K562 (cell line): Measurements from ENCODE around the gene FAM114A1. TPM values are rescaled to one million over a fixed set of nuclear protein-coding genes. Genes with fewer than 3 reads are reported as not detected.

Experiments used
- ATAC-seq: fragments of 200-7000 bp; cut with Tn5 transposase; 3 replicates; pipeline ENCODE4 v1.9.1; 2020; ENCODE audit warnings: moderate library complexity
- BruUV-seq: library from RNA; stranded (reverse); fragments of 400-500 nt; replicated peaks from 2 replicates; lab custom pipeline; 2021; lab: Mats Ljungman, UMichigan
- CTCF ChIA-PET: fragments of 300-600 bp; formaldehyde crosslinking; extraction: SDS; loops from one replicate; lab custom pipeline; 2021; ENCODE audit warnings: low intra/inter-chr PET ratio; lab: Yijun Ruan, JAX
- POLR2A ChIA-PET: fragments of 300-600, 350-650 bp; sonication (Branson Sonifier 250); formaldehyde crosslinking; extraction: SDS; loops from one replicate; lab custom pipeline; 2021; ENCODE audit warnings: antibody characterized with exemption, inconsistent platforms; lab: Yijun Ruan, JAX
- DNase-seq, 4 experiments: peaks; one replicate each; pipeline versions ENCODE4 v3.0.0 to v3.0.0-alpha.2; 2011 to 2018; ENCODE audit warnings: low spot score in 3 of 4, mixed read lengths in 3 of 4; ENCODE audit errors: extremely low read depth in 1 of 4
- FAIRE-seq: peaks from 2 replicates; lab custom pipeline; 2011; peaks lifted over from hg19 to GRCh38; lab: Jason Lieb, UNC
- H2AFZ ChIP-seq: 2 replicates; pipeline ENCODE4 v1.6.0; 2011; ENCODE audit warnings: low read depth, low read length, control low read depth, inconsistent platforms
- H3K27ac ChIP-seq: fragments of 200-600 bp; 3 replicates; pipeline ENCODE4 v1.8.0; 2011; ENCODE audit warnings: low read depth, mild to moderate bottlenecking, control low read depth, inconsistent platforms, low read length, moderate library complexity, mixed read lengths; ENCODE audit errors: extremely low read depth
- H3K27me3 ChIP-seq, 2 experiments: fragments of 300-600 bp in 1 of 2; 2 replicates in 1 of 2; 3 replicates in 1 of 2; pipeline versions ENCODE4 v1.6.0 to v1.8.0; 2011; ENCODE audit warnings: inconsistent platforms in 2 of 2, low read length in 2 of 2, mild to moderate bottlenecking in 1 of 2, mixed read lengths in 1 of 2, moderate library complexity in 1 of 2; ENCODE audit not compliant: control insufficient read depth in 2 of 2, insufficient read depth in 2 of 2
- H3K36me3 ChIP-seq: fragments of 300-600 bp; 3 replicates; pipeline ENCODE4 v1.8.0; 2011; ENCODE audit warnings: mild to moderate bottlenecking, low read length, inconsistent platforms; ENCODE audit not compliant: control insufficient read depth, insufficient read depth
- H3K4me1 ChIP-seq, 2 experiments: fragments of 200-600 bp in 1 of 2; replicated peaks in 1 of 2; 2 replicates in 1 of 2; 3 replicates in 1 of 2; pipeline versions ENCODE4 v1.5.1 to v1.8.0; 2011; ENCODE audit warnings: inconsistent platforms in 2 of 2, low read length in 2 of 2, mild to moderate bottlenecking in 1 of 2, mixed read lengths in 1 of 2, moderate library complexity in 1 of 2; ENCODE audit not compliant: control insufficient read depth in 2 of 2, insufficient read depth in 2 of 2
- H3K4me2 ChIP-seq: 2 replicates; pipeline ENCODE4 v1.6.1; 2011; ENCODE audit warnings: low read length, control low read depth, inconsistent platforms, mixed read lengths; ENCODE audit not compliant: insufficient read depth
- H3K4me3 ChIP-seq: fragments of 200-600 bp; sonication (generic), shearing (Covaris generic); 2 replicates; pipeline ENCODE4 v1.5.1; 2016; ENCODE audit warnings: control low read depth, inconsistent platforms
- H3K79me2 ChIP-seq: fragments of 200-600 bp; 3 replicates; pipeline ENCODE4 v1.8.0; 2011; ENCODE audit warnings: low read length, inconsistent platforms; ENCODE audit not compliant: control insufficient read depth, insufficient read depth
- H3K9ac ChIP-seq, 2 experiments: 2 replicates each; pipeline versions ENCODE4 v1.6.0 to v1.6.1; 2011; ENCODE audit warnings: low read depth in 2 of 2, low read length in 2 of 2, control low read depth in 1 of 2, inconsistent platforms in 1 of 2, mild to moderate bottlenecking in 1 of 2, mixed read lengths in 1 of 2; ENCODE audit not compliant: insufficient read depth in 1 of 2
- H3K9me1 ChIP-seq: one replicate; pipeline ENCODE4 v1.6.0; 2011; ENCODE audit warnings: inconsistent platforms, mild to moderate bottlenecking, low read length, moderate library complexity; ENCODE audit not compliant: control insufficient read depth, insufficient read depth
- H3K9me3 ChIP-seq: replicated peaks from 2 replicates; pipeline ENCODE4 v1.5.1; 2011; ENCODE audit warnings: low read depth, low read length, inconsistent platforms; ENCODE audit not compliant: control insufficient read depth, insufficient read depth
- H4K20me1 ChIP-seq: replicated peaks from 2 replicates; pipeline ENCODE4 v1.6.1; 2011; ENCODE audit warnings: low read length, inconsistent platforms, mixed read lengths; ENCODE audit not compliant: control insufficient read depth, insufficient read depth
- CBX3 ChIP-seq, 2 experiments: IDR thresholded peaks; 1 replicate in 1 of 2; 2 replicates in 1 of 2; pipeline ENCODE4 v1.6.1; 2012; ENCODE audit warnings: inconsistent platforms in 2 of 2, low read length in 2 of 2, borderline replicate concordance in 1 of 2, control low read depth in 1 of 2
- ETV1 ChIP-seq: fragments of 450-650 bp; conservative IDR thresholded peaks from 2 replicates; pipeline ENCODE4 v1.6.1; 2016; ENCODE audit warnings: missing genetic modification characterization, control low read depth, low read depth, missing compliant biosample characterization
- KDM5B ChIP-seq: fragments of 200-600 bp; sonication (generic); IDR thresholded peaks from 2 replicates; pipeline ENCODE4 v1.6.1; 2012; ENCODE audit warnings: low read depth, mild to moderate bottlenecking, moderate library complexity, low read length, control low read depth, inconsistent platforms; ENCODE audit not compliant: insufficient replicate concordance
- NFE2L1 ChIP-seq: fragments of 450-650 bp; IDR thresholded peaks from 2 replicates; pipeline ENCODE4 v1.6.1; 2016; ENCODE audit warnings: missing genetic modification characterization, low read depth, mild to moderate bottlenecking, missing compliant biosample characterization, moderate library complexity, borderline replicate concordance
- PTRF ChIP-seq: fragments of 450-650 bp; IDR thresholded peaks from 2 replicates; pipeline ENCODE4 v1.6.1; 2016; ENCODE audit warnings: mild to moderate bottlenecking, missing genetic modification characterization, missing compliant biosample characterization
- SAFB ChIP-seq: fragments of 200-400 bp; formaldehyde crosslinking; IDR thresholded peaks from 2 replicates; pipeline ENCODE4 v1.6.1; 2017; ENCODE audit warnings: low read depth, low read length, borderline replicate concordance
- TCF15 ChIP-seq: fragments of 250-450 bp; sonication (Bioruptor Pico); IDR thresholded peaks from 2 replicates; pipeline ENCODE4 v1.8.0; 2022; ENCODE audit warnings: moderate library complexity, mild to moderate bottlenecking, inconsistent platforms
- THAP12 ChIP-seq: fragments of 250-450 bp; sonication (Bioruptor Pico); IDR thresholded peaks from 2 replicates; pipeline ENCODE4 v1.9.0; 2021; ENCODE audit warnings: mild to moderate bottlenecking, inconsistent platforms
- XRCC4 ChIP-seq: IDR thresholded peaks from one replicate; pipeline ENCODE4 v1.6.1; 2011; ENCODE audit not compliant: insufficient read depth, insufficient read length; ENCODE audit errors: extremely low read depth
- ZC3H8 ChIP-seq: fragments of 450-650 bp; IDR thresholded peaks from 2 replicates; pipeline ENCODE4 v1.6.1; 2017
- ZEB2 ChIP-seq: fragments of 450-650 bp; IDR thresholded peaks from 2 replicates; pipeline ENCODE4 v1.6.1; 2016
- ZNF274 ChIP-seq: IDR thresholded peaks from 2 replicates; pipeline ENCODE4 v1.6.1; 2011; ENCODE audit warnings: low read depth, mild to moderate bottlenecking, low read length, moderate library complexity, borderline replicate concordance
- WGBS: fragments of 100-300 bp; shearing (Covaris generic); methylation state at CpG from one replicate; pipeline ENCODE4 v1.1.6; 2016; ENCODE audit warnings: low coverage, mixed read lengths; ENCODE audit not compliant: insufficient coverage; ENCODE audit errors: missing lambda C conversion rate; 5-methylcytosine and 5-hydroxymethylcytosine counted together
- in situ Hi-C: fragments of 300-500 bp; cut with MboI; formaldehyde crosslinking; loops from 4 replicates; pipeline ENCODE4 v1.15.0; 2018; ENCODE audit warnings: inconsistent platforms, mixed read lengths
- intact Hi-C: fragments of 100-400 bp; cut with micrococcal nuclease; formaldehyde crosslinking; loops from 2 replicates; pipeline ENCODE4 v1.14.2; 2022
- polyA plus RNA-seq, 8 experiments: library from polyadenylated mRNA; depleted of rRNA in 4 of 8; stranded (reverse) in 5 of 8; unstranded in 3 of 8; fragments of >200 nt; fragmentation: Nextera tagmentation in 2 of 8; fragmentation: Illumina TruSeq in 1 of 8; extraction: Ambion mirVana in 2 of 8; extraction: Trizol in 1 of 8; gene quantifications; 2 replicates each; pipeline versions ENCODE4 v1.2.1 to v1.2.3, GENCODE V29; 2011 to 2014; ENCODE audit warnings: inconsistent platforms in 1 of 8, missing spikeins in 1 of 8
- total RNA-seq, 7 experiments: library from RNA; depleted of rRNA in 6 of 7; stranded (reverse); fragments of >200 nt in 6 of 7; fragmentation: Illumina TruSeq in 2 of 7; extraction: Trizol in 2 of 7; gene quantifications; 2 replicates each; pipeline versions ENCODE4 v1.2.1 to v1.2.3, GENCODE V29; 2011 to 2021; ENCODE audit warnings: low replicate concordance in 1 of 7
- TF ChIP-seq, protein P1 (sequence below): fragments of 450-650 bp; IDR thresholded peaks from 2 replicates; pipeline ENCODE4 v1.7.1; 2018; ENCODE audit warnings: mild to moderate bottlenecking, low read depth; ENCODE audit not compliant: partially characterized antibody
- TF ChIP-seq, protein P2 (sequence below): sonication (generic); formaldehyde crosslinking; IDR thresholded peaks from 2 replicates; pipeline ENCODE4 v1.8.0; 2022; ENCODE audit warnings: missing genetic modification reagents, mild to moderate bottlenecking, moderate library complexity, borderline replicate concordance

FAM114A1 gene
- total and polyA plus RNA-seq, 9 of the 15 experiments (the other 6 are each of a cell fraction or from before 2014, with no cell fraction given), result 1.8 to 12.0 (median 4.3) TPM

DNA sequence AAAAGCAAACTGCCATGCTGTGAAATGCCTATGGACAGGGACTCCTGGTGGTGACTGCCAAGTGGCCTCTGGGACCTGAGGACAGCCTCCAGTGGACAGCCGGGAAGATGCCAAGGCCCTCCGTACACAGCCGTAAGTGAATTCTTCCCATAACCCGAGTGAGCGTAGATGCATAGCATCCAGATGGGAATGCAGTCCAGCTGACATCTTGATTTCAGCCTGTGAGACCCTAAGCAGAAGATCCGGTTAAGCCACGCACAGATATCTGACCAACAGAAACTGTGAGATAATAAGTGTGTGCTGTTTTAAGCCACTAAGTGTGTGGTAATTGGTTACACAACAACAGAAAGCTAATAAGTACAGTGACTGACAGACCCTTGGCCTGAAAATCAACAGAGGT, 108.7 kb downstream of the FAM114A1 start:
- TF ChIP-seq, protein P1, sequence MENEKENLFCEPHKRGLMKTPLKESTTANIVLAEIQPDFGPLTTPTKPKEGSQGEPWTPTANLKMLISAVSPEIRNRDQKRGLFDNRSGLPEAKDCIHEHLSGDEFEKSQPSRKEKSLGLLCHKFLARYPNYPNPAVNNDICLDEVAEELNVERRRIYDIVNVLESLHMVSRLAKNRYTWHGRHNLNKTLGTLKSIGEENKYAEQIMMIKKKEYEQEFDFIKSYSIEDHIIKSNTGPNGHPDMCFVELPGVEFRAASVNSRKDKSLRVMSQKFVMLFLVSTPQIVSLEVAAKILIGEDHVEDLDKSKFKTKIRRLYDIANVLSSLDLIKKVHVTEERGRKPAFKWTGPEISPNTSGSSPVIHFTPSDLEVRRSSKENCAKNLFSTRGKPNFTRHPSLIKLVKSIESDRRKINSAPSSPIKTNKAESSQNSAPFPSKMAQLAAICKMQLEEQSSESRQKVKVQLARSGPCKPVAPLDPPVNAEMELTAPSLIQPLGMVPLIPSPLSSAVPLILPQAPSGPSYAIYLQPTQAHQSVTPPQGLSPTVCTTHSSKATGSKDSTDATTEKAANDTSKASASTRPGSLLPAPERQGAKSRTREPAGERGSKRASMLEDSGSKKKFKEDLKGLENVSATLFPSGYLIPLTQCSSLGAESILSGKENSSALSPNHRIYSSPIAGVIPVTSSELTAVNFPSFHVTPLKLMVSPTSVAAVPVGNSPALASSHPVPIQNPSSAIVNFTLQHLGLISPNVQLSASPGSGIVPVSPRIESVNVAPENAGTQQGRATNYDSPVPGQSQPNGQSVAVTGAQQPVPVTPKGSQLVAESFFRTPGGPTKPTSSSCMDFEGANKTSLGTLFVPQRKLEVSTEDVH, result no peak
- no peak for TF ChIP-seq TCF15 (CRISPR knock-in tag)
- TF ChIP-seq KDM5B, result no peak
- no peak for TF ChIP-seq THAP12 (CRISPR knock-in tag)
- TF ChIP-seq NFE2L1 (tag), result no peak
- TF ChIP-seq ETV1 (tag), result no peak
- no peak for TF ChIP-seq CBX3 (IDR thresholded peaks at IDR 0.05; ENCODE audit: borderline replicate concordance in 1 of 2, low read length in 2 of 2)
- TF ChIP-seq ZNF274, result no peak
- no peak for TF ChIP-seq ZC3H8
- TF ChIP-seq ZEB2, result no peak
- TF ChIP-seq, protein P2, sequence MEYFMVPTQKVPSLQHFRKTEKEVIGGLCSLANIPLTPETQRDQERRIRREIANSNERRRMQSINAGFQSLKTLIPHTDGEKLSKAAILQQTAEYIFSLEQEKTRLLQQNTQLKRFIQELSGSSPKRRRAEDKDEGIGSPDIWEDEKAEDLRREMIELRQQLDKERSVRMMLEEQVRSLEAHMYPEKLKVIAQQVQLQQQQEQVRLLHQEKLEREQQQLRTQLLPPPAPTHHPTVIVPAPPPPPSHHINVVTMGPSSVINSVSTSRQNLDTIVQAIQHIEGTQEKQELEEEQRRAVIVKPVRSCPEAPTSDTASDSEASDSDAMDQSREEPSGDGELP, result no peak
- no peak for TF ChIP-seq SAFB
- no peak for TF ChIP-seq XRCC4
- TF ChIP-seq PTRF (tag), result no peak
- H3K27me3 ChIP-seq, result no peaks in the 10 kb centered on the region
- H3K9me1 ChIP-seq, result no peaks in the 10 kb centered on the region
- H3K27ac ChIP-seq, result no peak overlapping the region
- ChIA-PET POLR2A (interaction anchor here (0.7 kb wide), 1 partner anchor 34 kb away, joined by 3 read pairs; no protein-coding TSS in a partner anchor), CTCF (no interaction called here)
- no peaks in the 10 kb centered on the region for H3K36me3 ChIP-seq
- no peaks in the 10 kb centered on the region; a peak in 1 of 5 replicates for H3K4me1 ChIP-seq
- no peak overlapping the region for H3K4me2 ChIP-seq
- BruUV-seq, result no TSS peak
- no peak overlapping the region for H2AFZ ChIP-seq
- H3K9me3 ChIP-seq, result no peaks in the 10 kb centered on the region
- ATAC-seq (no peak), FAIRE-seq (no peak), DNase-seq (no peak)
- H3K4me3 ChIP-seq, result no peak overlapping the region
- H3K9ac ChIP-seq, result no peak overlapping the region
- intact Hi-C loops, result no loop called here
- 80% methylated on average over 6 of the region's 7 CpGs for WGBS
- H3K79me2 ChIP-seq, result no peaks in the 10 kb centered on the region
- no peaks in the 10 kb centered on the region for H4K20me1 ChIP-seq
- in situ Hi-C loops, result no loop called here
